IMR-90 (cell line): Measurements from ENCODE around the gene DLL1.

ENCODE experiments used
- CTCF ChIP-seq: conservative IDR thresholded peaks from 2 replicates; pipeline ENCODE4 v1.5.1; 2012; ENCODE audit warnings: mild to moderate bottlenecking, low read depth, low read length, improper control_type of control experiment
- POLR2A ChIP-seq: IDR thresholded peaks from 2 replicates; pipeline ENCODE4 v1.6.1; 2012; ENCODE audit warnings: mild to moderate bottlenecking, low read depth, low read length

GRCh38 chr6:170243386-170243785, 47.5 kb downstream of the DLL1 start:
- TF ChIP-seq CTCF (no peak), POLR2A (no peak)
